ENCODE measurements around the gene ATP8A1.
"Not testable (repeated sequence)": the region's sequence is repeated elsewhere in the genome, so short reads cannot be mapped to it uniquely, and the experiment has no call there.

The ATP8A1 gene

DNA sequence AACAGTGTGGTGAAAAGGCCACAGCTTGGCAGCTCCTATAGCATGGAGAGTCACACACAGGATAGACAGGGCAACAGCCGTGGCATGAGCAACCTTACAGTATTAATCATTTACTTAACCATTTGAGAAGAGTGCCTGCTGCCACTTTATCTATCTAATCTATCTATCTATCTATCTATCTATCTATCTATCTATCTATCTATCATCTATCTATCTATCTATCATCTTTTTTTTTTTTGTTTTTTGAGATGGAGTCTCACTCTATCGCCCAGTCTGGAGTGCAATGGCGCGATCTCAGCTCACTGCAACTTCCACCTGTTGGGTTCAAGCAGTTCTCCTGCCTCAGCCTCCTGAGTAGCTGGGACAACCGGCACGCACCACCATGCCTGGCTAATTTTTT, 284.6 kb downstream of the ATP8A1 start:
- DNase-seq: not testable (repeated sequence)

DNA sequence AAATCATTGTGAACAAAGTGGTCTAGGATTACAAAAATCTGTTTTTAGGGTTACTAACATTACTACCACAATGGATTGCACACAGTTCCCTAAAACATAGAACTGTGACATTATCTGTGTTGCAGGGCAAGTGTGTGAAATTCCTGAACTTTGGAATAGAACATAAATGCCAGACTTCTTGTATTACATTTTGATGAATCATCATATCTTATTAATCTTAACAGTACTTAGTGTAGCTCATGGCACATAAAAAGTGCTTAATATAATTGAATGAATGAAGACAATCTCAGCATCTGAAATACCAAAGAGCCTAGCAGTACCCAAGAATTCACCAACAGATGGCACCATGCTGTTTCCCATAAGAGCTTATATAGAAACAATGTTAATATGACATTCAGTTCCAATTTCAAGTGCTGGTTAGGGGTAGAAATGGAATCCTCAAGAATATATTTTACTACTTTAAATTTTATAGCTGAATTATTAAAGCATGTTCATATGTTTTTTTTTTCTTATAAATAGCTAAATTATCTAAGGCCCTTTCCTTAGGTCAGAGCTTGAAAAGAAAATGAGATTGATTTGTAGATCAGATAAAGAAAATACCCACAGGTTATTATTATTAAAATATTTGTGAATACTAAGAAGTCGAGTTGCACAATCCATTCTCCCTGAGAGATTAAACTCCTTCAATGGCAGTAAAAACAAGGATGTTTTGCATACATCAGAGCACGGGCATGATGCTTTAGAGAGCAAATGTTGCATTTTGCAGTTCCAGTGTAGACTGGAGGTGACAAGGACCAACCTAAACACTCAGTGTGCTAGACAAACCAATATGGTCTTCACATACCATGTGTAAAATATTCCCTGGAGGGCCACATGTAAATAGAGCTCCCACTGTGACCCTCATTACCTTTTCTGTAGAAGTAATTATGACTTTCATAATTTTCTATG, 285.3 kb downstream of the ATP8A1 start:
- peak in 5 of 56 donors; percentile 2 to 38 (median 7) for DNase-seq

DNA sequence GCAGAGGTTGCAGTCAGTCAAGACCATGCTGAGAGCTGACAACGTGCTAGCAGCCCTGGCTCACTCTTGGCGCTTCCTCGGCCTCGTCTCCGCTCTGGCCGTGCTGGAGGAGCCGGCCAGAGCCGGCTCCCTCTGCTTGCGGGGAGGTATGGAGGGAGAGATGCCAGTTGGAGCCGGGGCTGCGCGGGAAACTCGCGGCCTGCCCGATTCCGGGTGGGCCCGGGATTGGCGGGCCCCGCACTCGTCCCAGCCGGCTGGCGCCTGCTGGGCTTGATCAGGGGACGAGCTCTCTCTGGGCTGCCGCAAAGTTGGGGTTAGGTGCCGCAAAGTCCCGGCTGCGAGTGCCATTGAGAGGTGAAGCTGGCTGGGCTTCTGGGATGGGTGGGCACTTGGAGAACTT, 287.4 kb downstream of the ATP8A1 start:
- no peak for DNase-seq

DNA sequence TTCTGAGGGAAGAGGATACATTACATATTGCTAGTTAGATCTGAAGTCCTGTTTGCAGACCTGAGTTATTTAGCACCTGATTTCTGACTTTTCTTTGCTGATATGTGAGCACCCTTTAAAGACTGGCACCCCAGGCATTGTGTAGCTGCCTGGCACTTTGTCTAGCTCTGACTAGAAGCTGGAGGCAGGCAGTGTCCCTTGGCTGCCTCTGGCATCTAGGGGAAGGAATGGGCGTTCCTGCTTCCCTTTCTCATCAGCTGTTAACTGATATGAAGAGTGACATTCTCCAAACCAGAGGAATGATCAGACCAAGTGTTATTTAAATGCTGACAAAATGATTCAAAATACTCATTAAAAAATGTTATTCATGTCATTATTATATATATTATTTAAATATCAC, 289.9 kb downstream of the ATP8A1 start:
- DNase-seq: no peak

DNA sequence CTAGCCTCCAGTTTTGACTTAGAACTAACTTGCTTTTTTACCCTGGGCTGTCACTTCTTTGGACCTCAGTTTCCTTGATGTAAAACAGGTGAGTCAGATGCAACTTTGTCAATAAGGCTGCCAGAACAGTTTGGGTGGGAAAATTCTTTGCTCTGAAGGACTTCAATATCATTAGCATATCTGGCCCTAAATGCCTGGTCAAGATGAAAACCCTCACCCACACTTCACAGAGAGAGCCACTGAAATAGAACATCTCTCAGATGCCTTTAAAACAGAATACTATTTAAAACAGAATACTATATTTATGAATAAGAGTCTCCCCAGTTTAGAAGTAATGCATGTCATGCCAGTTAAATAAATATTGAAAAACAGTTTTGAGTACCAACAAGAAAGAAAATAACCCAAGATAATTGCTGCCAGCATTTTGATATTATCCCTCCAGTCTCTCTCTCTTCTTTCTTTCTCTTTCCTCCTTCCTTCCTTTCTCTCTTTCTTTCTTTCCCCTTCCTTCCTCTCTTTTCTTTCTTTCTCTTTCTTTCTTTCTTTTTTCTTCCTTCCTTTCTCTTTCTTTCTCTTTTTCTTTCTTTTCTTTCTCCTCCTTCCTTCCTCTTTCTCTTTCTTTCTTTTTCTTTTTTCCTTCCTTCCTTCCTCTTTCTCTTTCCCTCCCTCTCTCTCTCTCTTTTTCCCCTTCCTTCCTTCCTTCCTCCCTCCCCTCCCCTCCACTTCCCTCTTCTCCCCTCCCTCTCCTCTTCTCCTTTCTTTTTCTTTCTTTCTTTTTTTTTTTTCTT, 292.4 kb downstream of the ATP8A1 start:
- no peak for DNase-seq

DNA sequence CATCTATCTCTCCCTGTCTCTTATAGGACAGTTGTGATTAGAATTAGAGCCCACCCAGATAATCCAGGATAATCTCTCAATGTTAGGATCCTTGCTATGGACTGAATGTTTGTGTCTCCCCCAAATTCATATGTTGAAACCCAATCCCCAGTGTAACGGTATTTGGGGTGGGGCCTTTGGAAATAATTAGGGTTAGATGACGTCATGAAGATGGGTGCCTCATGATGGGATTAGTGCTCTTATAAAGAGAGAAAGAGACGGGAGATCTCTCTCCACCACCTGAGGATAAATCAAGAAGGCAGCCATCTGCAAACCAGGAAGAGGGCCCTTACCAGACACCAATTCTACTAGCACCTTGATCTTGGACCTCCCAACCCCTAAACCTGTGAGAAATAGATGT, 293.3 kb downstream of the ATP8A1 start:
- DNase-seq: no peak

DNA sequence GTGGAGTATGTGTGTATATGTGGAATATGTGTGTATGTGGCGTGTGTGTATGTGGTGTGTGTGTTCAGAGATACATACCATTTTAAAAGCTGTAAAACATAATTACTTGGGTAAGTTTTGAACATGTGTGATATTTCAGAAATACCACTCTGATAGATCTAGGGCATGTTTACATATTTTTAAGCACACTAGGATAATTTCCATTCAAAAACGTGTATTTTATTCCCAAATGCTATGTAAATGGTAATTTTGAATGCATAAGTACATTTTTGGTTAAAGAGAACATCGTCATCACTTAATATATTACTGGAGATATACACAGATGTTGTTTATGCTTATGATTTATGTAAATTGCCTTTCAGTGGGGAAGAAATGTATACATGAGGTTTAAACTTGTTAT, 294.3 kb downstream of the ATP8A1 start:
- no peak for DNase-seq

DNA sequence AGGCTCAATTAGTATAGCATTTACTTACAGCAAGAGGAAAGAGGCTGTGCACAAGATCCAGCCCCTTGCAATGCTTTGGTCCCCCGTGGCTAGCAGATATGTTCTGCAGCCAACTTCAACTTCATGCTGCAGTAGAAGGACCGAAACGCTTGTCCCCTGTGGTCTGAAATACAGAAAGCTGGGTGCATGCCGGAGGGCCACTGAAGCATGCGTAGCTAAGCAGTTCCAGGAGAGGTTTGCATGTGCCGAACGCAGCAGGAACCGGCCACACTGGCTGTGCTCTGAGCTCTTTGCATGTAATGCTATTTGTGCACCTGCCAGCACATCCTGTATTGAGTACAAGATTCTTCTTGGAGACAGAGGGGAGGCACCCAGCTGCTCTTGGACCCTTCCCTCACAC, 295.4 kb downstream of the ATP8A1 start:
- DNase-seq: no peak

DNA sequence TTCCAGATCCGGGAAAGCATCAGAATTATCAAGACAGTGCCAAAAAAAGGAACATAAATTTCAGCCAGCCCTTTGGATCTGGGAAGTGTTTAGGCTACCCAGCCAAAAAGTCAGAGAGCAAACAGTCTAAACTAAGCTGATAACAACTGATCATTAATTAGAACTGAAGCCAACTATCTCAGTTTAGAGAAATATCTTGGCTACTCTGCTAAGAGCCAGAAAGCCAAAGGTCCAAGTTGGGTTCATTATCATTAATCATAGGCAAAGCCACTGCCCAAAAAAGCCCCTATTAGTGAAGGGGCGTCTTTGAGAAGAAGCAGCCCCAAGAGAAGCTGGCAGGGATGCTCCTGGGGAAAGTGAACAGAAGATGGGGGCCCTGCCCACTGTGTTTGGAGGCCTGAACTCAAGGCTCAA, 296.6 kb downstream of the ATP8A1 start:
- DNase-seq: no peak

DNA sequence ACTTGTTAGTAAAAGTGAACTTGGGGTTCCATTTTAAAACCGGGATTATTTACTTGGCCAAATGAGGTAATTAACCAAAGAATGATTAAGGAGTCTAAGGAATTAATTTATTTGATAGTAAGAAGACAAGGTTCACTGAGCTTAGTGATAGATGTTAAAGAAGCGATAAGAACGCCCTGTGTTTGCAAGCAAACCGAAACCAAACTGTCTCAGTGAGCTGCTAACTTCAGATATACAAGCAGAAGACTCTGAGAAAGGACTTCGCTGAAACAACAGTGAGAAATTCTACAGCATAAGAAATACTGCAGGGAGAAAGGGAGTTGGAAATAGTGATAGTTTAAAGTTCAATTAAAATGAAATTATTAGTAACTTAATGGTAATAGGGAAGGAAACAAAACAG, 297.2 kb downstream of the ATP8A1 start:
- no peak for DNase-seq
